Panc1 (cell line): ENCODE results near the gene TRMT11.

Experiments
- CTCF ChIP-seq: fragments of 450-650 bp; IDR thresholded peaks from 2 replicates; pipeline ENCODE4 v1.5.1; 2017; ENCODE audit warnings: mild to moderate bottlenecking
- REST ChIP-seq, 2 experiments: IDR thresholded peaks; 2 replicates each; pipeline ENCODE4 v1.6.1; 2011 to 2012; ENCODE audit warnings: low read depth in 2 of 2, control low read depth in 1 of 2, low read length in 1 of 2, mild to moderate bottlenecking in 1 of 2, moderate library complexity in 1 of 2; ENCODE audit not compliant: insufficient read depth in 1 of 2

GRCh38 chr6:126030045-126030444, 43.7 kb downstream of the TRMT11 start:
- TF ChIP-seq CTCF (no peak), REST (IDR thresholded peaks at IDR 0.05; ENCODE audit: insufficient read depth in 1 of 2, low read depth in 2 of 2, low read length in 1 of 2) (no peak)
